ENCODE results near the gene DOCK4.

- TF ChIP-seq CEBPB (IDR thresholded peaks at IDR 0.05), result no peak
- TF ChIP-seq TAF1 (IDR thresholded peaks at IDR 0.05; ENCODE audit: low read depth), result no peak
- TF ChIP-seq, protein P1, sequence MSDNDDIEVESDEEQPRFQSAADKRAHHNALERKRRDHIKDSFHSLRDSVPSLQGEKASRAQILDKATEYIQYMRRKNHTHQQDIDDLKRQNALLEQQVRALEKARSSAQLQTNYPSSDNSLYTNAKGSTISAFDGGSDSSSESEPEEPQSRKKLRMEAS (IDR thresholded peaks at IDR 0.05), result no peak
- TF ChIP-seq ZBTB7A (IDR thresholded peaks at IDR 0.05; ENCODE audit: low read depth), result no peak
- TF ChIP-seq CREB1 (IDR thresholded peaks at IDR 0.05; ENCODE audit: low read depth), result no peak
- TF ChIP-seq, protein P2, sequence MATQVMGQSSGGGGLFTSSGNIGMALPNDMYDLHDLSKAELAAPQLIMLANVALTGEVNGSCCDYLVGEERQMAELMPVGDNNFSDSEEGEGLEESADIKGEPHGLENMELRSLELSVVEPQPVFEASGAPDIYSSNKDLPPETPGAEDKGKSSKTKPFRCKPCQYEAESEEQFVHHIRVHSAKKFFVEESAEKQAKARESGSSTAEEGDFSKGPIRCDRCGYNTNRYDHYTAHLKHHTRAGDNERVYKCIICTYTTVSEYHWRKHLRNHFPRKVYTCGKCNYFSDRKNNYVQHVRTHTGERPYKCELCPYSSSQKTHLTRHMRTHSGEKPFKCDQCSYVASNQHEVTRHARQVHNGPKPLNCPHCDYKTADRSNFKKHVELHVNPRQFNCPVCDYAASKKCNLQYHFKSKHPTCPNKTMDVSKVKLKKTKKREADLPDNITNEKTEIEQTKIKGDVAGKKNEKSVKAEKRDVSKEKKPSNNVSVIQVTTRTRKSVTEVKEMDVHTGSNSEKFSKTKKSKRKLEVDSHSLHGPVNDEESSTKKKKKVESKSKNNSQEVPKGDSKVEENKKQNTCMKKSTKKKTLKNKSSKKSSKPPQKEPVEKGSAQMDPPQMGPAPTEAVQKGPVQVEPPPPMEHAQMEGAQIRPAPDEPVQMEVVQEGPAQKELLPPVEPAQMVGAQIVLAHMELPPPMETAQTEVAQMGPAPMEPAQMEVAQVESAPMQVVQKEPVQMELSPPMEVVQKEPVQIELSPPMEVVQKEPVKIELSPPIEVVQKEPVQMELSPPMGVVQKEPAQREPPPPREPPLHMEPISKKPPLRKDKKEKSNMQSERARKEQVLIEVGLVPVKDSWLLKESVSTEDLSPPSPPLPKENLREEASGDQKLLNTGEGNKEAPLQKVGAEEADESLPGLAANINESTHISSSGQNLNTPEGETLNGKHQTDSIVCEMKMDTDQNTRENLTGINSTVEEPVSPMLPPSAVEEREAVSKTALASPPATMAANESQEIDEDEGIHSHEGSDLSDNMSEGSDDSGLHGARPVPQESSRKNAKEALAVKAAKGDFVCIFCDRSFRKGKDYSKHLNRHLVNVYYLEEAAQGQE (IDR thresholded peaks at IDR 0.05; ENCODE audit: low read depth), result no peak
- no peak for TF ChIP-seq NFIC (IDR thresholded peaks at IDR 0.05)
- TF ChIP-seq EGR1 (IDR thresholded peaks at IDR 0.05), result no peak
- TF ChIP-seq RAD21 (IDR thresholded peaks at IDR 0.05; ENCODE audit: low read depth), result no peak
Measured at GRCh38 chr7:111727905-111728634, 478.1 kb downstream of the DOCK4 start.
